ACHN (cell line): ENCODE data around the gene SLC25A13.
A peak's percentile ranks its signal among the peaks of the same experiment; 100 is the strongest.

ENCODE experiments used
- DNase-seq: peaks from one replicate; pipeline ENCODE4 v3.0.0-alpha.2; 2015
- in situ Hi-C: cut with HindIII; loops from 2 replicates; pipeline ENCODE4 v1.10.0; 2017; ENCODE audit warnings: low sequenced_read_pairs, low pct_ligation_motif_present, low pct_unique_long_range_greater_than_20kb

SLC25A13 gene

DNA sequence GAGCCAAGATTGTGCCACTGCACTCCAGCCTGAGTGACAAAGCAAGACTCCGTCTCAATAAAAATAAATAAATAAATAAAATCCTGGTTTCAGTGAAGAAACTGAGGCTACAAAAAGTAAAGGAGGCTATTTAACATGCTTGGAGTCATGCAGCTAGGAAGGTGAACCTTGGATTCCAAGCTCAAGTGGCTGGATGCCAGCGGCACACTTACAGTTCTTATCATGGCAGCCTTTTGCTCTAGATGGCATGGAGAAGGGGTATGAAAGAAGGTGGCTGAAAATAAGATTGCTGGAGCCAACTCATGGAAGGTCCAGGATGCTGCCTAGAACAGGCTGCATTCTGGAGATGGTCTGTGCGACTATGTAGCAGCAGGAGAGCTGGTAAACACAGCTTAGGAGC lies 170.0 kb downstream of the SLC25A13 start:
- in situ Hi-C loops = no loop called here
- DNase-seq = no peak

DNA sequence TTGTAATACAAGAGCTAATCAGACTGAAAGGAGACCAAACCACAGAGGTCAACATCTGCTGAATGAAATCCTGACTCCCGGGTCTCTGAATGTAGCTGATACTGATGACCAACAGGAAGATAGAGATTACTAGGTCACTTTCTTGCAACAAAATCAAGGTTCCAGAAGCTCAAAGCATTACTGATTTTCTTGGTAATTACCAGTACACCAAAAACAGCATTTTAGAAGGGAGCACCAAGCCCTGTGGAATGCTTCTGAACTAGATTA lies 177.7 kb downstream of the SLC25A13 start:
- in situ Hi-C loops = no loop called here
- DNase-seq = no peak

DNA sequence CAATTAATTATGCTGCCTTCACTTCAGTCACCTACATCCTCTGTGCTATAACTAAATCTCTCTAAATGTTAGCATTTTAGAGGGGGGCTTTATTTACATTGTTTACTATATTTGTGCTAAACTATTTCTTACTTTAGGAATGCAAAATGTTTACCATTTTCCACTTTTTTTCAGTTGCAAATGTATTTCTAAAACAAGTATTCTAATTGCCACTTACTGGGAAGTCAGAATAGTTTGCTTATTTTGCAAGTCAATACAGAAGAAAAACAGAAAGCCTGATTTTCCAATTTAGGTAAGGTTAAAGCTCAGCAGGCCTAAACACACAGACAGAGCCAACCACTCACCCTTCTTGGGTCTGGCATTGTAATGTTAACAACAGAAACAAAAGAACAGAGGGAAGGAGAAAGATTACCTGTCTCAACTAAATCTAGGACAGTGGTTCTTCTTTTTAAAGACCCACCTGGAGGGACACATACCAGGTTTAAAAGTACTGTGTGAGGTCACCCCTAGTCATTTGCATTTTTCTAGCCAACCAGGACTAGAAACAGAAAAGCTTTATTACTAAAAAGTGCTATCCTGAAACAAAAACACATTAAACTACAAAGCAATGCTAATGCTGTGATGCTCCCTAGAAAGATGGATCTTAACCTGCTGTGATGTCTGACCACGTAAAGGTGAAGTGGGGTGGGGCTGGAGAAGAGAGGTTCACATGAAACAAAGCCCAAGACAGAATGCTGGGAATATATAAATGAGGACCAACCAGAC lies 178.2 kb downstream of the SLC25A13 start:
- in situ Hi-C loops = no loop called here
- no peak for DNase-seq

DNA sequence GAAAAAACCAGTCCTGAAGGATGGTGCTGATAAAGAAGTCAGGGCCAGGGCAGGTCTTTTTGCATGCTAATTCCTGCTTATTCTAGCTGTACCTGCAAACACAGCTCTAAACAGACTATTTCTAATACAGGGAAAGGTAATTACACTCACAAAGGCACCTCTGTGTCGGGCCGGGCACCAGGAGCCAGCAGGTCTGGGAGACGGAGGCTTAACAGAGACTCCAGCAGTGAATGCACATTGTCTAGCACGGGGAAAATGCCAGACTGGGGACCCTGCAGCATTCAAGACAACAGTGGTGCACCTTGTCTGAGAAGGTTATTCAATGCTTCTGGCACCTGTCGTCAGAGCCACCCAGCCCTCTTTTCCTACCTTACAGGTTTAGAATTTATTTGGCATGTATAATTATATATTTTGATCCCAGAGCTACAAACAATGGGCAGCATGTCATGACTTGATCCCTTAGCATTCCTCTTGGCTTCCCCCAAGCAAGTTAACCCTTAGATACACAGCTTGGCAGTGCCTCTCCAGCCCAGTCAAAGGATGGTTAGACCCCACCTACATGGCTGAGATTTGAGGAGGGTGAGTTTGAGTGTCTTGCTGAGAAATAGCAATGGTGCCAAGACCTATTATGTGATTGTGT lies 185.2 kb downstream of the SLC25A13 start:
- in situ Hi-C loops = no loop called here
- DNase-seq = no peak

DNA sequence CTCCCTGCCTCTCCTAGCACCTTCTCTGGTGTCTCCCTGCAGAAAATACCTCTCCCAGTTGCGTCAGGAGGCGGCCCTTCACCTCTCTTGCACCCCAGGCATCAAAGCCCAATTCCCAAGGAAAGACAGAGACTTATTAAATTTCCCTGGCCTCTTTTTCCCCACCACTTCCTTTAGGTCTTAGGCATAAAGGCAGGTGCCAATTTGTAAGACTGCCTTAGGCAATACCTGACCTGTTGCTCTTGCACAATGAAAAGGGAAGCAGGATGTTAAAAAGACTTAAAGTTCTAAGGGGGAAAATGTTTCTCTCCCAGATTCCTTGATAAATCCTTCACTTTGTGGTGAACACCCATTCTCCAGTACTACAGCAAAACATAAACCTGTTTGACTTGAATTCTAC lies 186.7 kb downstream of the SLC25A13 start:
- DNase-seq = no peak
- in situ Hi-C loops = no loop called here

DNA sequence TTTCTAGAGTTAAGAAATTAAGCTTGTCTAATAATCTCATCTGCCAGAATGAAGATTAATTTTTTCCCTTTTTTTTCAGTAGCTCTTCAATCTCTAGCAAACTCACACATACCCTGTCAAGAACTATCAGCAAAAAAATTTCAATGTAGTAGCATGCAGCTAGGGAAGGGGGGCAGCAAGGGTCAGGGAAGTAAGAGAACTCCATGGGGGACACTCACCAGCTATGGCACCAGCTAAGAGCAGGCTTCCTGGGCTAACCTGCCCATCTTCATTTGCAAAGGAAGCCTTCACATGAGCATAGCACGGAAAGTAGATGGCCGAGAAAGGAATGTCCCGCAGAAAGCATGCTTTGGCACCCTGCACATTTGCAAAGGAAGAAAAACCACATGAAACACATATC lies 190.4 kb downstream of the SLC25A13 start:
- DNase-seq = no peak
- in situ Hi-C loops = no loop called here

DNA sequence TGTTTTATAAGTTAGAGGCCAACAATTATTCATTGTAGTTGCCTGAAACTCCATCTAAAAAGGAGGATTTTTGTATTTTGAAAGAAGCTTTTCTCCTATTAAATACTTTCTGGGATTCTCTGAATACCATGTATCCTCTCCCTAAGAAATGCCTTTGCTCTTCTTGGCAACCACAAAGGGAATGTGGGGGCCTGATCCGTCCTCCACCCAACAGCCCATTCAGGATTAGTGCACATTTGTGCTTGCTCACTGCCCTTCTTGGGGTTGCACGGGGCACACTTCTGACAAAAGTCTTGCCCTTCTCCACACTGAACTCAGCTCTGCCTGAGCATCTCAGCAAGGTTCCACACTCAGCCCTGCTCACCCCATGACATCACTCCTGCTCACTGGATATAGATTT lies 194.2 kb downstream of the SLC25A13 start:
- DNase-seq = no peak
- in situ Hi-C loops = no loop called here

DNA sequence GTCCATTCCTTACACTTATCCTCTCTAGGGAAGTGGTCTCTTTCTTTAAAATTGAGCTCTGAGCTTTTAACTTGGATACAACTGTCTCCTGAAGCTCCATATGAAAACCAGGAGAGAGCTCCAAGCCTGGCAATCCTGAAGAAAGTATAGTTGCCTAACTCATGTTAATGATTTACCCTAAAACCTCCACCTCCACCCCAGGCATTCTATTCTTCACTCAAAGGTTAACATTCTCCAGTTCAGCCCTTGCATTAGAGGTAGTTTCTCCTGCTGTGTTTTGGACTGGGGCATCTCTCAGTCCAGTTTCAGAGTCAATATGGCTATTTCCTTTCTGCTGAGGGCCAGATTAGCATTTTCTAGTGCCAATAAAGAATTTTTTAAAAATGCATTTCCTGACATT lies 195.5 kb downstream of the SLC25A13 start:
- in situ Hi-C loops = no loop called here
- DNase-seq = peak; percentile 55

DNA sequence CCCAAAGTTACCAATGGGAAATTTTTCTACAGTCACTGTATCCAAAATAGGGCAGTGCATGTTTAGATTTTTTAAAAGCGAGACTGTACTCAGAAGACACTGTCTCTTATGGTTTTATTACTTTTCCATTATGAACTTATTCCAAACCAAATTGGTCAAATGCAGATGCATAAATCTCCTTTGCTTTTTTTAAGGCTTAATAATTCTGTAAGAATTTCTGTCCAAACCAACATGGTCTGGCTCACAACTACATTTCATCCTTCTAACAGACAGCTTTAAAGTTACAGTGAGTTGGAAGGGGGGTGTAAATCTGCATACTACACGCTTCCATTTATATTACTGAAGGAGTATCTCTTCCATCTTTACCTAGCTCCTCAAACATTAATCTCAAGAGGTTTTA lies 199.2 kb downstream of the SLC25A13 start:
- in situ Hi-C loops = no loop called here
- no peak for DNase-seq

DNA sequence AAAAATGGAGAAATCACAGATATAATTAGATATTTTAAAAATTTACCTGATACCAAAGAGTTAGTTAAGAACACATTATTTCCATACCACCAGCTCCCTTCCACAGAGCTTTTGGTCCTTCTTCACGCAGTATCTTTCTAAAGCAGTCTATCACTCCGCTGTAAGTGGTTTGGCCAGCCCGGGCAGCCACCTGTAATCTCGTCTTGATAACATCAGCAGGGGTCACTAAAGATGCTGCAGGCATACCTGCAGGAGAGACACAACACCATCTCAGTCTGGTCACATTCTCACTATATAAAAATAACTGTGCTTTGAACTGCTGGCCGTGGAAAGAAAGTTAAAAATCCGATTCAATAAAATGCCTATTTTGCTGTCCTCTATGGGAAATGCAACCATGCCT lies 200.1 kb downstream of the SLC25A13 start:
- in situ Hi-C loops = no loop called here
- DNase-seq = no peak

DNA sequence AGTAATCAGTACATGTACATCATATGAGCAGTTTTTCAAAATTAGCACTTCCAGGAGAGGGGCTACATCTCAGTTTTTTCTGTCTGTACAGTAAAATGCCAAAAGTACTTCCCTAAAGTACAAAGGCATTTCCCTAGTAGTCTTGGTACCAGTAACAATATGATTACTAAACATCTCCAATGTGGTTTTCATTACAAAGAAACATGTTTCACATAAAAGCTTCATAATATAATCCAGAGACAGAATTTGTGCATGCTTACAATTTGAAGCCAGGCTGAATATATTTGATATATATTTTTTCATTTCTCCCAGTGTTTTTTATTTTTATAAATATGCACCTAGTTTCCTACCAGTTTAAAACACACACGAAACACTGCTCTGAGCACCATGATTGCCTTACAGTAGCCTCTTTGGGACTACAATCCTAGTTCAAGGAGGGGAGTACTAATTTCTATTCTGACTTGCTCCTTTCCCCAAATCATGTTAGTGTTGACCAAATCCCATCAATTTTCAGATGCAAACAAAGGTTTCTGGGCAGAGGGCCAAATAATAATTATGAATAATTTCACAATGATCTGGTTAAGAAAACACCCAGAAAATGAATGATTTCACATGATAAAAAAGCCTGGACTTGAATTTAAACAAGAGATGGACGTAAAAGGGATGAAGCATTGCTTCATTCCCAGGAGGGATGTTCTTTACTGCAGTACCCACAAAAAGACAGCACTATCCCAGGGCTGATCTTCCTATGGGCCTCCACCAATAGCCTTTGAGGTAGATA lies 201.3 kb downstream of the SLC25A13 start:
- in situ Hi-C loops = no loop called here

DNA sequence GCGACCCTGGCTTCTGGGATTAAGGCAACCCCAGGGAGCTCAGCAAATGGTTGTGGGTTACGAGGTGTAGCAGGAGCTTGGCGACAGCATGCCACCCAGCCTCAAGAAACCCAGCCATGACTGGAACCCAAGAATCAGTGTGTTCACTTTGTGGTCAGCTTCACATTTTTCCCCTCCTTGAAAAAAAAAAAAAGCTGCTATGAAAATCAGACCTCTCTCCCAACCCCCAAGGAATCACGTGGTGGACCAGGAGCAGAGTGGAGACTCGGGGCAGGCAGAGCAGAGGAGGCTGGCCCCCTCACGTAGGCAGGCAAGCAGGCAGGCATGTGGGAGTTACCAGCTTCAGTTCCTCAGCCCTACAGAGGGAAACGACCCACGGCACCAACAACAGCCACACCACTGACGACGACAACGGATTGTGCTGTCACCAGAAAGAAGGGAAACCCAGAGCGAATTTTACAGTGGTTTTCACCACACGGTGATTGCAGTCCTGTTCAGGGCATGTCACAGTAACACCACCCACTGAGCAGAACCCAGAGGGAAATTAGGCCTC lies 203.4 kb downstream of the SLC25A13 start:
- no peak for DNase-seq
- in situ Hi-C loops = no loop called here

More for the DNA sequence above, 201.3 kb downstream of the SLC25A13 start:
- DNase-seq = no peak

DNA sequence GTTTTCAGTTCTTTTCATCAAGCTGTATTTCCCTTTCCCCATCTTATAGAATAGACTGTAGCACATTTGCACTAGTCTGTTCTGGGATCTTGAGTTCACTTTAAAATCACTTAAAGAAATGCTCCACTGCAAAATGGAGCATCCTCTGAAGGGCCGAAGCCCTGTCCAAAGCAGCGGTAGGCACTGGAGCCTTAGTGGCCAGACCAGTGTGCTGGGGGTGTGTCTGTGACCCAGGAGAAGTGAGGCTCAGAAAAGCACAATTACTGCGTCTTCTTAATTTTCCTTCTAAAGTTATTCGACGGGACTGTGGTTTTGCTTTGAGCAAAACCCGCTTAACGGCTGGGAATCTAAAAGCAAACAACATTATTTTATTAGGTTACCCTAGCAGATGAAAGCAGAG lies 205.7 kb downstream of the SLC25A13 start:
- no peak for DNase-seq

DNA sequence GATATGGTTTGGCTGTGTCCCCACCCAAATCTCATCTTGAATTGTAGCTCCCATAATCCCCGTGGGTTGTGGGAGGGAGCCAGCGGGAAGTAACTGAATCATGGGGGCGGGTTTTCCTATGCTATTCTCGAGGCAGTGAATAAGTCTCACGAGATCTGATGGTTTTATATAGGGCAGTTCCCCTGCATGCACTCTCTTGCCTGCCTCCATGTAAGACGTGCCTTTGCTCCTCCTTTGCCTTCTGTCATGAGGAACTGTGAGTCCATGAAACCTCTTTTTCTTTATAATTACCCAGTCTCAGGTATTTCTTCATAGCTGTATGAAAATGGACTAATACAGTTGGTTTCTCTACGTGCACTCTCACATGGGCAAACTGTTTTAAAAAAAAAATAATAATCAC lies 207.7 kb downstream of the SLC25A13 start:
- in situ Hi-C loops = no loop called here
- DNase-seq = no peak

More for the DNA sequence above, 205.7 kb downstream of the SLC25A13 start:
- in situ Hi-C loops = no loop called here

DNA sequence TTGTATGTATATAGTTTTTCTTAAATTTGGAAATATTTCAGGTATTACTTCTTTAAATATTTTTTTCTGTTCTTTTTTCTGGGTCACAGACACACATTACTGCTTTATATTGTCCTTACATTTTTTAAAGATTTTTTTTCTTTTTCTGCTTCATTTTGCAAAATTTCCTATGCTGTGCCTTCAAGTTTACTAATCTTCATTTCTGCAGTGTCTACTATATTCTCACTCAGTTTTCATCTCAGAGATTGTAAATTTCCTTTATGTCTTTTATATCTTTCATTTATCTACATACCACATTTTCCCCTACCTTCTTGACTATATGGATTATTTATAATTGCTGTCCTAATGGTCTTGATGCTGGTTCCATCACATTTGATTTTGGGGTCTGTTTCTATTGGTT lies 210.5 kb downstream of the SLC25A13 start:
- in situ Hi-C loops = no loop called here

DNA sequence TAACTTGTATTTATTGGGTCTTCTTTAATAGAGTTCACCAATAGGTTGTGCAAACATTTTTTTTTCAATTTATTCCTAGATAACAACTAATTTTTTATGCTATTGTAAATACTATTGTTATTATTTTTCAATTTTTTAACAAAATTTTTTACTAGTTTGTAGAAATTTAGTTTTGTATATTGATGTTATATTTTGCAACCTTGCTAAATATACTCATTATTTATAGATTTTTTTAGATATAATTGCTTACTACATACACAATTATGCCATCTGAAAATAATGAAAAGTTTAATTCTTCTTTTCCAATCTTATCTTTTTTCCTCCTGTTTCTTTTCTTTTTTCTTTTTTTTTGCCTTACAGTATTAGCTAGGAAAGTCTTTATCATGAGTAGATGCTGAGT lies 216.9 kb downstream of the SLC25A13 start:
- in situ Hi-C loops = no loop called here
- DNase-seq = no peak

More for the DNA sequence above, 210.5 kb downstream of the SLC25A13 start:
- DNase-seq = no peak

DNA sequence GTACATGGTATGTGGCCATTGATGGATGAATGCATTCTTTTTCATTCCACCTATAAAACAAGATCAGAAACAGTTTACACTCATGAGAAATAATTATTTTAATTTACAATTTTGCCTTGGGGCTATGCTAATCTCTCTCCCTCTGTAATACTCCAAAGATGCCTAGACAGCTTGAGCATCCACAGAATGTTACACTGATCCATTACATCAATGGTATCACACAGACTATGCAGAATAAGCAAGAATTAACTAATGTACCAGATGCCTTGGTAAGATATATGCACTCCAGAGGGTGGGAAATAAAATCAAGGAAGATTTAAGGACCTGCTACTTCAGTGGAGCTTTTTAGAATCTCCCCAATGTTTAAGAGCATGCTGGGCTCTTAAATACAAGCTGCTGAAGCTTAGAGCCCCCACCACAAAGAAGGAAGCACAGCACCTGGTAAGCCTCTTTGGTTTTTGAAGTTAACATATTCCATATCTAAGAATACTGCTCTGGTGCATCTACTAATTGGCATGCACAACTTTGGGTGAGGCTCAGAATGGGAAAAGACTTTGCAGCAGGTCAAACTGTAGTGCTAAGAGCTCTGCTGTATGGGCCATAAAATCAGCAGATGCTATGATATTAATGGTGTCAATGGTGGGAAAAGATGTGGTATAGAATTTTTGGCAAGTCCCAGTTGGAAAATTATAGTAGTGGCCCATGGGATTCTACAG lies 219.6 kb downstream of the SLC25A13 start:
- in situ Hi-C loops = no loop called here

DNA sequence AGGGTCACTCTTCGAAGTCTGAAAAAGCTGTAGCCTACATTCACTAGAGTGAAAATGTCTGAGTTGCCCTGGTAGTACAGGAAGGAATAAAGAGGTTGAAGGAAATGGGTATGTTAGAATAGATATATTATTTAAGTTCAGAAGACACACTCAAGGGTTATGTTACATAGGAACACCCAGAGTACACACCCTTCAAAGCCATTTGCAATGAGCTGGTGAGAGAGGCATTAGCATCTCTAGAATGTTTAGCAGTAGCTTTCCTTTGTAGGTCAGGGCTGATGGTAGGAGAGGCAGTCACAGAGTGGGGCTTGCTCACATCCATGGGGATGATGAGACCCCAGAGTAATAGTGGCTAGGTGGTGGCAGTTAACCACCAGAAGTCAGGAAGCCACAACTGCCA lies 221.2 kb downstream of the SLC25A13 start:
- no peak for DNase-seq
- in situ Hi-C loops = no loop called here

More for the DNA sequence above, 219.6 kb downstream of the SLC25A13 start:
- DNase-seq = no peak

DNA sequence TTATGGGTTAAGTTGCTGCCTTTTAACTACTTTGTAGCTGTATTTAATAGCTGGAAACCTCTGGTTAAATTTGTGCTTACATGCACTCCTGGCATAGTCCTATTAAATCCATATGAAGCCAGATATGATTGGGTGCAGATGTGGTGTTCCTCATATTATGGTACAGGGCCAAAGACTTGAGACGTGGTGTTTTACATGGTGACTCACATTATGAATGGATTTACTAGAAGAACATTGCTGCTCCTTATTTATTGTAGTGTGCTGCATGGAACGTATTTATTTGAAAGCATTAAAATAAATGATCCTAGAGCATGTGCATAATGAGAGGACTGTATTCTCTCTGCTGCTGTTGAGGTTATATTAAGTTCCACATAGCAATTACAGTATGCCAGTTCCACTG lies 224.1 kb downstream of the SLC25A13 start:
- in situ Hi-C loops = no loop called here
- DNase-seq = no peak
